HG03196 (cell line): ENCODE measurements around the gene WDR37.
"Not testable (repeated sequence)": the region's sequence is repeated elsewhere in the genome, so short reads cannot be mapped to it uniquely, and the experiment has no call there.

Experiments
- ATAC-seq: cut with Tn5 transposase; IDR thresholded peaks from one replicate; pipeline ENCODE4 v1.9.1; 2021; ENCODE audit not compliant: unreplicated experiment

WDR37 gene, protein sequence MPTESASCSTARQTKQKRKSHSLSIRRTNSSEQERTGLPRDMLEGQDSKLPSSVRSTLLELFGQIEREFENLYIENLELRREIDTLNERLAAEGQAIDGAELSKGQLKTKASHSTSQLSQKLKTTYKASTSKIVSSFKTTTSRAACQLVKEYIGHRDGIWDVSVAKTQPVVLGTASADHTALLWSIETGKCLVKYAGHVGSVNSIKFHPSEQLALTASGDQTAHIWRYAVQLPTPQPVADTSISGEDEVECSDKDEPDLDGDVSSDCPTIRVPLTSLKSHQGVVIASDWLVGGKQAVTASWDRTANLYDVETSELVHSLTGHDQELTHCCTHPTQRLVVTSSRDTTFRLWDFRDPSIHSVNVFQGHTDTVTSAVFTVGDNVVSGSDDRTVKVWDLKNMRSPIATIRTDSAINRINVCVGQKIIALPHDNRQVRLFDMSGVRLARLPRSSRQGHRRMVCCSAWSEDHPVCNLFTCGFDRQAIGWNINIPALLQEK

DNA sequence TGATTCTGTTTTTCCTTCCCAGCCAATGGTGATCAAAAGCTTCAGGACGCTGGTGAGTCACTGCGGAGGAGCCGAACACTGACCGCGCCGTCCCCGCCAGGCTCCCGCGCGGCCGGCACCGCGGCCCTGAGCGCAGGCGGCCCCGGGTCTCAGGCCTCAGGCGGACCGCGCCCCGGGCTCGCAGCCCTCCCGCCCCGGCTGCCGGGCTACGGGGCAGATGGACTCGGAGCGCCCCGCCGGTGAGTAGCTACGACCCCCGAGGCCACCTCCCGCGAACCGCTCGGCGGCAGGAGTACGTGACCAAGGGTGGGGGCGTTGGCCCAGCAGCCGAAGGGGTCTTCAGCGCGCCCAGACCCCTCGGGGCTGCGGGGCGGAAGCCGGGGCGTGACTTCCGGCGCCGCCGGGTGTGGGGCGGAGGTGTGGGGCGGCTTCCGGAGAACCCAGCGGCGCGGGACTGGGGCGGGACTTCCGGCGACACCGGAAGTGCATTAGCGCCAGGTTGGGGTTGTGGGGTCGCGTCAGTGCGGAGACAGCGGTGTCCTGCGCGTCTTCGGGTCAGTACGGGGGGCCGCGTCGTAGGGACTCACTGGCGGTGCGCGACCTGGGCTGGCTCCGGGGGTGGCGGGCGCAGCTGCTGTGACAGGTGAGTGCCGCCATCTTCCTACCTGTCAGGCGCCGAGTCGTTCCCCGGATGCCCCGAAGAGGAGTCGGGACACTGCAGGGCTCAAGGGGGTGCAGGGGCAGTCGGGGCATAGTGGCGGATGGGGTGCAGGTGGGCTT, at the start of gene WDR37:
Gene WDR37, plus strand, starts transcription at position 60 of the 780 bp plus-strand sequence. CDS start 15,771 bp downstream, outside the sequence.
- ATAC-seq, result peak; percentile 94

DNA sequence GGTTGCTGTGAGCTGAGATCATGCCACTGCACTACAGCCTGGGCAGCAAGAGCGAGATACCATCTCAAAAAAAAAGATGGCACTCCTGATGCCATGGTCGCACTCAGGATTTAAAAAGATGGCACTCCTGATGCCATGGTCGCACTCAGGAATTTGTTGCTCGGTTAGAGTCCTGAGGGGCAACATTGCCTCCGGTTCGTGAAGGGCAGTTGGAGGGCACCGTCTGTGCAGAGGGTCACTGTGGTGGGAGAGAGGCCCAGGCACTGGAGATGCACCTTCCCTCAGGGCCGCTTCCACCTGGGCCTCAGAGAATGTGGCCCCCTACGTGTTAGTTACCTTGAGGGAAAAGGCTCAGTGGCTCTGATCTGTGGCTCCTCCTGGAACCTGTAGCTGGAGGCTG, 49.6 kb upstream of the WDR37 start:
- ATAC-seq, result no peak

- no peak for ATAC-seq
Observed at GRCh38 chr10:1007583-1007982, 48.6 kb upstream of the WDR37 start.

GRCh38 chr10:1009071-1009494, 47.1 kb upstream of the WDR37 start:
- no peak for ATAC-seq

DNA sequence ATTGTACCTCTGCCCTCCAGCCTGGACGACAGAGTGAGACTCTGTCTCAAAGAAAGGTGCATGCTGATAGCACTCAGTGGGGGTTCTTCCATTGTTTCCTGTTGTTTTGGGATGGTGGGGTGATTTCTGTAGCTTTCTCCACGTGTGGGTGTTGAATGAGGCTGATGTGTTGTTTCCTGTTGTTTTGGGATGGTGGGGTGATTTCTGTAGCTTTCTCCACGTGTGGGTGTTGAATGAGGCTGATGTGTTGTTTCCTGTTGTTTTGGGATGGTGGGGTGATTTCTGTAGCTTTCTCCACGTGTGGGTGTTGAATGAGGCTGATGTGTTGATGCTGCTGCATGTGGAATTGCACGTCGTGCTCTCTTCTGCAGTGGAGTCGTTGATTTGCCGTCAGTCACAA, 46.2 kb upstream of the WDR37 start:
- ATAC-seq, result not testable (repeated sequence)

- ATAC-seq, result no peak
Observed at GRCh38 chr10:1010703-1011102, 45.5 kb upstream of the WDR37 start.

- ATAC-seq, result no peak
Observed at GRCh38 chr10:1011696-1012095, 44.5 kb upstream of the WDR37 start.

DNA sequence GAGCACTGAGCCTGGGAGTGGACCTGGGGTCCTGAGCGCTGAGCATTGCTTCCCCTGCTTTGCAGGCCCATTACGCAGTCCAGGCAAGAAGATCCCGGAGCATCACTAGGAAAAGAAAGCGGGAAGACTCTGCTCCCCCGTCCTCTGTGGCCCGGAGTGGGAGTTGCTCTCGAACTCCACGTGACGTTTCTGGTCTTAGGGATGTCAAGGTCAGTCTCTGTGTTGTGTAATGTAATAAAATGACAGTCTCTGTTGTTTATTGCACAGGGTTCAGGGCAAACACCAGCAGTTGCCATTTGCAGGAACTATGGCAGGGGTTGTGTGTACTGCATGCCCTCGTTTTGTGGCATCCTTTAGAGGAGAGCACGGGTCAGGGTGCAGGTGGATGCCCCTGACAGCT, 40.5 kb upstream of the WDR37 start:
- no peak for ATAC-seq

- ATAC-seq, result no peak
Observed at GRCh38 chr10:1019362-1019761, 36.8 kb upstream of the WDR37 start.

- no peak for ATAC-seq
Observed at GRCh38 chr10:1020460-1020859, 35.7 kb upstream of the WDR37 start.

DNA sequence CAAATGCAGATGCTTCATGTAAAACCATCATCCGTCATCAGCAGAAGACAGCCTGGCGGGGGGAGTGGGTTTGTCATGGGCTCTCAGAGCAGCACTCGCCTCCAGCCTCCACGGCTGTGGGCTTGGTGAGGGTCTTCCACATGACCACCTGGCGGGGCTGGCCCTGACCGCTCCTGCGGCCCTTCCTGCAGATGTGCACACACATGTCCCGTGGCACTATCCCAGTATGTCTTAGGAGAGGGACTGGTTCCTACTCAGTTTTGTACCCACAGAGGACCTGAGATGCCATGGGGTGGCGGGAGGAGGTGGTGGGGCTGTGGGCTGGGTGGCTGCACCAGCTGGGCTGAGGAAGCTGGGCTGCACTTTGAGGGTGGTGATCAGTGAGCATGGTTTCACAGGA, 35.2 kb upstream of the WDR37 start:
- no peak for ATAC-seq

- no peak for ATAC-seq
Observed at GRCh38 chr10:1022413-1022812, 33.8 kb upstream of the WDR37 start.

DNA sequence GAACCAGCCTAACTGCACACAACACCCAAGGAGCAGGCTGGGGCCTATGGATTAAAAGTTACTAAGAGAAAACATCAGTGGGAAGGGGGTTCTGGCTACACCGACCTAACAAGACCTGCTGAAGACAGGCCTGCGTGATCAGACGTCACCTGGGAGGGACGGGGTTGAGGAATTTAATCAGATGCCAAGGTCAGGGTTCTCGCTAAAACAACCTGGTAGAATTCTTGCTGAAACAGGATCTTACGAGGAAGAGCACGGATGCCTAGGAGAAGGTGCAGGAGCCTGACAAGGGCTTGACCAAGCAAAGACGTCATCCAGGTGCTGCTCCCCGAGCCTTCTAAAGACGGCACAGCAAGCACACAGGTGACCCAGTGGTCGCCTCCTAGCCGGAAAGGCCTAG, 32.1 kb upstream of the WDR37 start:
- ATAC-seq, result no peak

DNA sequence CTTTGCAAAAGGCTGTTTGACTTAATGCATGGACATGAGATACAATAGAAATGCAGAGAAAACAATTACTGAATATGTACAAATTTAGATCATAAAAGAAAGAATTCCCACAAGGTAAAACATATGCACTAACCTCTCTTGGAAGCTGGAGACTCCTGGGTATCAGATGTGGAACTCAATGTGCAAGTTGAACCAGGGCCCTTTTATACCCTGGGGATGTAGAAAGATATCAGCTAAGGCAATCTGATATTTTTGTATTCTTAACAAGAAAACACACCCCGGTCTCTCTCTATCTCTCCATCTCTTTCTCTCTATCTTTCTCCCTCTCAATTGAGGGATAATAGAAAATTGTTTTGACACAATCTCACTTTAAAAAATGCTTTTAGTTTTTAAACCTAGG, 30.5 kb upstream of the WDR37 start, which contains the start of gene IDI2:
Gene IDI2, minus strand, starts transcription at position 177 of the 400 bp plus-strand sequence. CDS start 1,136 bp downstream, outside the sequence.
- ATAC-seq, result no peak

DNA sequence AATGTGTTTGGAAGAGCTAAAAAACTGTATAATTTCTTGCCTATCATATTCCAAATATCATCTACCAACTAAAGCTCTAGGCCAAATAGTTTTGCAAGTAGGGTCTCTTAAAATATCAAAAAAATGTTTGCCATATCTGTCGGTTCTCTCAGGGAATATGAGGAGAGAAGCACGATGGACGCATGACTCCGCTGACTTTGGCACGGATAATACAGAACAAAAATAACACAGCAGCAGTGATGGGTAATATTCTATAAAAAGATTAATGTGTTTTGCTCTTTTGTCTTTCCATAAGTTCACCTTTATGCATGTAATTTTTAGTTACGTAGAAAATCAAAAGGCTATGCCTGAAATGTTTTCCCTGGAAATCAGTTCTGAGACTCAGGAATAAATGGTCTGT, 29.6 kb upstream of the WDR37 start:
- no peak for ATAC-seq

DNA sequence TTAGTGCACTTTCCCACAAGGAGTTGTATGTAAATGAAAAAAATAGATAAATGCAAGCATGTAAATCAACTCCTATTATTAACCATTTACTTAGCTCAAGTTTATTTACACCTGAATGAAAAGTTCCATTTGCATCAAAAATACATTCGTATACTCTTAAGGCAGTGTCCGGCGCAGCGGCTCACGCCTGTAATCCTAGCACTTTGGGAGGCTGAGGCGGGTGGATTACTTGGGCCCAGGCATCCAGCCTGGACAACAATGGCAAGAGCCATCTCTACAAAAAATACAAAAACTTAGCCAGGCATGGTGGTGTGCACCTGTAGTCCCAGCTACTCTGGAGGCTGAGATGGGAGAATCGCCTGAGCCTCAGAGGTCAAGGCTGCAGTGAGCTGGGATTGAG, 26.3 kb upstream of the WDR37 start:
- ATAC-seq, result no peak

DNA sequence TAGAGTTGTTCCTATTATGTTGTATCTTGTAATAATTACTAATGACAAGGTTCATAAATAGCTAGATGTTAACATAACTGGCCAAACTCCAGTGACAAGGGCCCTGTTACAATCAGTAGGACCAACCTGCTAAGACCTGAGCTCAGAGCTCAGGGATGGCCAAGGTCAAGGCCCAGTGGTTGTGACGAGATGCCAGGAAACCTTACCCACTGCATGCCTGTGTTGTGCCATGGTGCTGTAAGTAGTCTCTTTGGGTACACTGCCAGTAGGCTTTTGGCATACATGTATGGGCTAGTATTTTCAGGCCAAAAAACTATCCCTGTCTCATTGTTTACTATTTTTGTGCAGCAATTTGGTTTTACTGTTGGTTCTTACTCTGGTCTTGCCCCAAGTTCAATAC, 22.6 kb upstream of the WDR37 start:
- no peak for ATAC-seq

DNA sequence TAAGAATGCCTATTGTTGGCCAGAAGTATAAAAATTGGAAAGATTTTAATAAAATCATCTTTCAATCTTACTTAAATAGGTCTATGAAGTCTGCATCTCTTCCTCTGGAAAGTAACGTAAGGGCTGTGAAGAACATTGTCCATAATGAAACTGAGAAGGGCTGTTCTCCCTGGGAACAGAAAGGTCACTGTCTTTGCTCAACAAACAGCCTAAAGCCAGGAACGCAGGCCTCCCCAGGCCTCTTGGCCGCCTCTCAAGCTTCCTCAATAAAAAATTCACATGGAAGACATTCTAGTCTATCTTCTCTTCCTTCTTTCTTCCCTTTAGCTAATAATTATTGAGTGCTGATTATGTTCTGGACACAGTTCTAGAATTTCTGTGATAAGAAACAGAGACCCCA, 21.4 kb upstream of the WDR37 start:
- no peak for ATAC-seq

GRCh38 chr10:1035201-1035600, 21.0 kb upstream of the WDR37 start:
- ATAC-seq, result no peak

DNA sequence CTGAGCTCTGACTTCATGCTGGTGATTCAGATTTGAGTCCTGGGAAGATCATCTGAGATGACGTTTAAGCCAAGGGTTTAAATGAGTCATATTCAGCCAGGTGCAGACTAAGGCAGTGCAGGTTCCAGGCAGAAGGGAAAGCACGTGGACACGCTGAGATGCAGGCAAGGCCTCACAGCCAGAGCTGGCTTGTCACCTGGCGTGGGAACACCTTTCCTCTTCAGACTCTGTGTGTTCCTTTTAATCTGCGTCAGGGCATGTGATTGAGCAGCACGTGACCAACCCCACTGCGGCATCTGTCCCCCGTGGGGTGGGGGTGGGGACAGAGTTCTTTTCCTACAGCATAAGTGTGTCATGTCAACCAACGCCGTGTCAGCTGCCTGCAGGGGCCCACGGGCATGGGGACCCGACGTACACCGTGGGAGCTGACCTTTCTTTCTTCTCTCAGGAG, 19.8 kb upstream of the WDR37 start:
- no peak for ATAC-seq

DNA sequence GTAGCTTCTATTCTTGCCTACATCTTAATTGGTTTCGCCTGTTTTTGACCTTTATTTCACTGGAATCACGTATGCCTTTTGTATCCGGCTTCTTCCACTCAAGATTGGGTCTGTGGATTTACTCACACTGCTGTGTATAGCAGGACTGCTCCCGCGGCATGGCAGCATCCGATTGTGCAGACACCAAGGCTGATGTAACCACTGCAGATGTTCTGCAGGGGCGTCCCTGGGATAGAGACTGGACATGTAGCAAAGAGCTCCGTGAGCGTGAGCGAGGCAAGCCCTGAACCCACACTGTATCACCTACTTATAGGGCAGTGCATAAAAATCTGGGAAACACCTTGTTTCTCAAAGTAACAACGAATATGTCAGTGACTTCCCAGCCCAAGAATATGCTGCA, 19.1 kb upstream of the WDR37 start:
- ATAC-seq, result no peak

DNA sequence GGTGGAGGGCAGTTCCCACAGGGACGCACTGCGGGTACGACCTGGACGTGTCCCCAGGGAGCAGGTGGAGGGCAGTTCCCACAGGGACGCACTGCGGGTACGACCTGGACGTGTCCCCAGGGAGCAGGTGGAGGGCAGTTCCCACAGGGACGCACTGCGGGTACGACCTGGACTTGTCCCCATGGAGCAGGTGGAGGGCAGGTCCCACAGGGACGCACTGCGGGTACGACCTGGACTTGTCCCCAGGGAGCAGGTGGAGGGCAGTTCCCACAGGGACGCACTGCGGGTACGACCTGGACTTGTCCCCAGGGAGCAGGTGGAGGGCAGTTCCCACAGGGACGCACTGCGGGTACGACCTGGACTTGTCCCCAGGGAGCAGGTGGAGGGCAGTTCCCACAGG, 17.4 kb upstream of the WDR37 start:
- ATAC-seq, result not testable (repeated sequence)
